AG04449 (cell line): ENCODE results near the gene CCNI2.
A peak's percentile ranks its signal among the peaks of the same experiment; 100 is the strongest.

ENCODE experiments used
- CTCF ChIA-PET: fragments of 350-600 bp; formaldehyde crosslinking; extraction: SDS; loops from one replicate; lab custom pipeline; 2021; ENCODE audit warnings: antibody characterized with exemption; lab: Yijun Ruan, JAX
- POLR2A ChIA-PET: fragments of 400-600, 350-600 bp; formaldehyde crosslinking; extraction: SDS; loops from one replicate; lab custom pipeline; 2020; ENCODE audit warnings: antibody characterized with exemption, inconsistent platforms; lab: Yijun Ruan, JAX
- DNase-seq: peaks from one replicate; pipeline ENCODE4 v3.0.0-alpha.2; 2010; ENCODE audit warnings: low read depth, low spot score
- H3K4me3 ChIP-seq: 2 replicates; pipeline ENCODE4 v1.5.1; 2011; ENCODE audit warnings: low read depth, mild to moderate bottlenecking, control low read depth, low read length
- TF ChIP-seq, protein P1 (sequence below): IDR thresholded peaks from one replicate; pipeline ENCODE4 v1.5.1; 2011; ENCODE audit warnings: mild to moderate bottlenecking, moderate library complexity, low read length, control low read depth, inconsistent platforms; ENCODE audit not compliant: insufficient read depth; ENCODE audit errors: missing control alignments

CCNI2 gene

DNA sequence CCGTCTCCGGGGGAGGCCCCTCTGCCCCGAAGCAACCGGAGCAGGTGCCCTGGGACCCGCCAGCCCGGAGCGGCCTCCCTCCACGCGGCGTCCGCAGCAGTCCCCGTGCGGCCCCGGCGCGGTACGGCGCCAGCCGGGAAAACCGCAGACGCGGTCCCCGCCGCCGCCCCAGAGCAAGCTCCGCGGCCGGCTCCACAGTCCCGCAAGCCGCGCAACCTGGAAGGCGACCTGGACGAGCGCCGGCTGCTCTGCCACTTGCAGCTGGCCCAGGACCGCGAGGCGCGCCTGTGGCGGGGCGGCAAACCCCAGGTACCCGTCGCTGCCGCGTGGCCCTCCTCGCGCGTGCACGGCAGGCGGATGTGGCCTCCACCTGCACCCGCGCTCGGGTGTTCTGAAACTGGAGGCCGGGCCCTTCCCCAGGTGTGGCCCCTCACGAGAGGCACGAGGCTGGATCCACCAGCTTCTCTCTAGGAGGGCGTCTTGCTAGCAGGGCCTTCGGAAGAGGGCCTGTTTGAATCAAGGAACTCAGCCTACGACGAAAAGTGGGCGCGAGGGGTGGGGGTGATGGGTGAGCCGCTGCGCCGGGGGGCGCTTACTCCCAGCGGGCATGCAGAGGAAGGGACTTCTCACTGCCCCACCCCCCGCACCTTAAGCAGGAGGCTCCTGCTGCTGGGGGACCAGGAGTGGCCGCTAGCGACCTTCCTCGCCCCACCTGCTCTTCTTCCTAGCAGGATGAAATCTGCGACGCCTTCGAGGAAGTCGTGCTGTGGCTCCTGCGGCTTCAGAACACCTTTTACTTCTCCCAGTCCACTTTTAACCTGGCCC, 602 bp downstream of the CCNI2 start:
- TF ChIP-seq, protein P1, sequence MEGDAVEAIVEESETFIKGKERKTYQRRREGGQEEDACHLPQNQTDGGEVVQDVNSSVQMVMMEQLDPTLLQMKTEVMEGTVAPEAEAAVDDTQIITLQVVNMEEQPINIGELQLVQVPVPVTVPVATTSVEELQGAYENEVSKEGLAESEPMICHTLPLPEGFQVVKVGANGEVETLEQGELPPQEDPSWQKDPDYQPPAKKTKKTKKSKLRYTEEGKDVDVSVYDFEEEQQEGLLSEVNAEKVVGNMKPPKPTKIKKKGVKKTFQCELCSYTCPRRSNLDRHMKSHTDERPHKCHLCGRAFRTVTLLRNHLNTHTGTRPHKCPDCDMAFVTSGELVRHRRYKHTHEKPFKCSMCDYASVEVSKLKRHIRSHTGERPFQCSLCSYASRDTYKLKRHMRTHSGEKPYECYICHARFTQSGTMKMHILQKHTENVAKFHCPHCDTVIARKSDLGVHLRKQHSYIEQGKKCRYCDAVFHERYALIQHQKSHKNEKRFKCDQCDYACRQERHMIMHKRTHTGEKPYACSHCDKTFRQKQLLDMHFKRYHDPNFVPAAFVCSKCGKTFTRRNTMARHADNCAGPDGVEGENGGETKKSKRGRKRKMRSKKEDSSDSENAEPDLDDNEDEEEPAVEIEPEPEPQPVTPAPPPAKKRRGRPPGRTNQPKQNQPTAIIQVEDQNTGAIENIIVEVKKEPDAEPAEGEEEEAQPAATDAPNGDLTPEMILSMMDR: no peak
- no peak for DNase-seq
- H3K4me3 ChIP-seq: peak overlapping the region; percentile 41; the same call in 1 of the 2 replicates
- ChIA-PET CTCF (interaction anchor here (1.7 to 18.0 kb wide), 5 partner anchors 8 to 72 kb away, joined by 5 to 317 read pairs (median 11); partner anchors contain the start of genes KIF3A and SOWAHA), POLR2A (interaction anchor here (1.2 kb wide), 1 partner anchor 28 kb away, joined by 3 read pairs; no protein-coding TSS in a partner anchor)

DNA sequence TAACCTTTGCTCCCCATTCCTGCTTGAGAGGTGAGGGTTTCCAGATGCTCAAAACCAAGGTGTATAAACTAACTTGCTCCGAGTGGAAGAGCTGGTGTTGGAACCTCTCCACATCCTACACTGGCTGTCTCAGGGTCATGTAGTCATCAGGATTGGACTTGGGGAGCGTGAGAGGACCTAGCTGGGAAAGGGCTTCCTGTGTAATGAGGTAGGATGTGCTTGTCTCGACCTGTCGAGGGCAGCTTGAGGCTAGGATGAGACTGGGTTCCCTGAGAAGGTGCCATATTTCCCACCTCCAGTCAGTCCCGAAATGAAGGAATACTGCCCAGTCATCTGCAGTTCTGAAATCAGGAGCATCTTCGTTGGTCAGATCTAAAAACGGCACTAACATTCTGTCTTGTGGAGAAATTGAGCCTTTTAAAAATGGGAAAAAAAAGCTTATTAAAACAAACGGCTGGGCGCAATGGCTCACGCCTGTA, 1.3 kb downstream of the CCNI2 start:
- POLR2A ChIA-PET: no interaction called here
- no peak overlapping the region for H3K4me3 ChIP-seq
- CTCF ChIA-PET: interaction anchor here (2.0 to 18.0 kb wide), 4 partner anchors 7 to 71 kb away, joined by 5 to 317 read pairs (median 32); partner anchors contain the start of genes KIF3A and SOWAHA
- no peak for DNase-seq
- TF ChIP-seq, protein P1: no peak

DNA sequence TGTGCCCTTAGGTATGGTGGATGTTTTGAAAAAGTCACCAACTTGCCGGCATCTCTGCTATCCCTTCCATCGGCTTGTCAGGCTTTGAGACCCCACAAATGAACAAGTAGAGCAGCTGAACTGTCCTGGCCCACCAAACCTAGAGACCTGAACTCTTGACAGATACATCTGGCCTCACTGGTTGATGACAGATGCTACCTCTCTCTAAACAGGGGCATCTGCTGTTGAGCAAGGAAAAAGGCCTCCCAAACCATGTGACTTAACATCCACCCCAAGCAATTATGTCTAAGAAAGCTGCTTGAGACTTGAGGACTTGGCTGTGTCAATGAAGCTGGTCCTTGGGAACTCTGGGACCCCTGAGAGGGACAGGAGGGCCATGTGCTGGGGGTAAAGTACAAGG, 2.3 kb downstream of the CCNI2 start:
- TF ChIP-seq, protein P1: no peak
- ChIA-PET POLR2A (no interaction called here), CTCF (interaction anchor here (0.9 to 18.0 kb wide), 4 partner anchors 11 to 363 kb away, joined by 3 to 317 read pairs (median 6); partner anchors contain the start of genes KIF3A and SOWAHA)
- no peak for DNase-seq
- no peak overlapping the region for H3K4me3 ChIP-seq

DNA sequence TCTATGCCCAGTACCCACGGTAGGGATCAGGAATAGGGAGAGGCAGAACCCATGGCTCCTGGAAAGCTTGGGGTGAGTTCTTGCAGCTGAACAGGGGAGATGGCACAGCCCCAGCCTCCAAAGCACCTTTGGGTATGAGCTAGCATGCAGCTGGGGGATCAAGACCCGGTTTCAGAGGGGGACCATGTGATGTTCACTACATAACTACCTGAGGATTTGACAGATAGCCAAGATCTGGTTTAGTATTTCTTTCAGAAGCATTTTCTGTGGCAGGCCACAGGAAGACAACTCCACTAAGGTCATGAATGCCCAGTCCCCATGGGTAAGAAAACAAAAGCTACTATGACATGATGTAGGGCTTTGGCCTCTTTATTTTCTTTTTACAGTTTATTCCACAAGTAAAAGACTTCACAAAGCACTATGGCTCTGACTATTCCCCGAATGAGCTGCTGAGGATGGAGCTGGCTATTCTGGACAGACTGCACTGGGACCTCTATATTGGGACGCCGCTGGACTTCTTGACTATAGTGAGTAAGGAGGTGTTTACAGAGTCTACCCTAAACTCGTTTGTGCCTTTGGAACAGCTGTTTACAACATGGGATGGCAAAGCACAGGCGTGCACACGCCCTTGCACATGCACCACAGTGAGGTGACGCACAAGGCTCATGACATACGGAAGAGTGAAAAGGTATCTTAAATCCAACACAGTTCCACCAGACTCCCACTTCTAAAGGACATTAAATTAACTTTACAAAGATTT, 3.4 kb downstream of the CCNI2 start:
- DNase-seq: no peak
- POLR2A ChIA-PET: no interaction called here
- TF ChIP-seq, protein P1: no peak
- no peak overlapping the region for H3K4me3 ChIP-seq
- CTCF ChIA-PET: interaction anchor here (0.9 to 18.0 kb wide), 5 partner anchors 12 to 364 kb away, joined by 3 to 317 read pairs (median 9); partner anchors contain the start of genes KIF3A, SHROOM1 and SOWAHA

DNA sequence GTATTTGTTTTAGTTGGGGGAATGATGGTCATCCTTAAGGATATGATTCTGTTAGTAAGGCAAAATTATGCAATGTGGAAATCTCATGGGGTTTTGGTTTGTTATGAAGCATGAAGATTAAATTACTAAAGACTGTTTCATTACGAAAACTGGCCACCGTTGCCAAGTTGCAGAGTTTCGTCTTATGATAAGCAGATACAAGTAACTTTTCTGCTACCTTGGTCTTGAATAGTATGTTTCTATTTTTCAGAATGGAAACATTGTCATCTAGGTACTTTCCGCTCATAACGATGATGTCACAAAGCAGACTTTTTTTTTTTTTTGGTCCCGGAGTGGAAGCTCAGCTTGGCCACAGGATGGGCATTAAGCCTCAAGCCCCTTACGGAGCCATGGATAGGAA, 4.2 kb downstream of the CCNI2 start:
- POLR2A ChIA-PET: no interaction called here
- H3K4me3 ChIP-seq: no peak overlapping the region
- CTCF ChIA-PET: interaction anchor here (2.6 to 18.0 kb wide), 3 partner anchors 14 to 78 kb away, joined by 9 to 317 read pairs (median 36); partner anchors contain the start of genes SHROOM1 and SOWAHA
- no peak for DNase-seq
- TF ChIP-seq, protein P1: no peak
